Hepatocyte (in vitro differentiated cells): Measurements from ENCODE around the gene BCAS4.

Experiments used
- CTCF ChIP-seq: fragments of 200-600 bp; sonication (generic); IDR thresholded peaks from 2 replicates; pipeline ENCODE4 v1.5.1; 2016; ENCODE audit warnings: antibody characterized with exemption, mild to moderate bottlenecking; ENCODE audit not compliant: poor library complexity
- EZH2 ChIP-seq: fragments of 200-600 bp; sonication (generic); IDR thresholded peaks from 2 replicates; pipeline ENCODE4 v1.6.1; 2016; ENCODE audit warnings: antibody characterized with exemption, mild to moderate bottlenecking, borderline replicate concordance

- TF ChIP-seq CTCF (no peak), EZH2 (no peak)
These were observed 116.9 kb downstream of the BCAS4 start for GRCh38 chr20:50911716-50912115.
